B cell (primary cell): ENCODE measurements around the gene ADCY2.

Experiments used
- EZH2 ChIP-seq: IDR thresholded peaks from 2 replicates; pipeline ENCODE4 v1.6.1; 2012; ENCODE audit warnings: borderline replicate concordance, low read depth, mild to moderate bottlenecking, moderate library complexity, low read length; ENCODE audit not compliant: insufficient read depth, poor library complexity, severe bottlenecking
- TF ChIP-seq, protein P1 (sequence below): fragments of 200-600 bp; IDR thresholded peaks from one replicate; pipeline ENCODE4 v1.8.0; 2022; ENCODE audit warnings: antibody characterized with exemption, mild to moderate bottlenecking

DNA sequence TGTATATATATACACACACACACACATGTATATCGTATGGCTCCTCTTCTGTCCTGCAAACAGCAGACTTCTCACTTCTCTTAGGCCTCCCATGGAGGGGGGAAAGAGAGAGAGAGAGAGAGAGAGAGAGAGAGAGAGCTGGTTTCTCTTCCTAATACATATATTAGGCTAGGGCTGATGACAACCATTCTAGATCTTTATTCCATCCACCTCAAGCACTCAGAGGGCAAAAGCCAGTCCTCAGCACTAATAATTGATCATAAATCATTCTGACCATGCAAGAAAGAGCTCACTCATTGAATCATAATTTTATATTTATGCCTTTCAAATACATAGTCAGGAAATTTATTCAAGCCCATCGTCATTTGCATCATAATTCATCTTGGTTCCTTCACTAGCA, 408.0 kb downstream of the ADCY2 start:
- TF ChIP-seq, protein P1, sequence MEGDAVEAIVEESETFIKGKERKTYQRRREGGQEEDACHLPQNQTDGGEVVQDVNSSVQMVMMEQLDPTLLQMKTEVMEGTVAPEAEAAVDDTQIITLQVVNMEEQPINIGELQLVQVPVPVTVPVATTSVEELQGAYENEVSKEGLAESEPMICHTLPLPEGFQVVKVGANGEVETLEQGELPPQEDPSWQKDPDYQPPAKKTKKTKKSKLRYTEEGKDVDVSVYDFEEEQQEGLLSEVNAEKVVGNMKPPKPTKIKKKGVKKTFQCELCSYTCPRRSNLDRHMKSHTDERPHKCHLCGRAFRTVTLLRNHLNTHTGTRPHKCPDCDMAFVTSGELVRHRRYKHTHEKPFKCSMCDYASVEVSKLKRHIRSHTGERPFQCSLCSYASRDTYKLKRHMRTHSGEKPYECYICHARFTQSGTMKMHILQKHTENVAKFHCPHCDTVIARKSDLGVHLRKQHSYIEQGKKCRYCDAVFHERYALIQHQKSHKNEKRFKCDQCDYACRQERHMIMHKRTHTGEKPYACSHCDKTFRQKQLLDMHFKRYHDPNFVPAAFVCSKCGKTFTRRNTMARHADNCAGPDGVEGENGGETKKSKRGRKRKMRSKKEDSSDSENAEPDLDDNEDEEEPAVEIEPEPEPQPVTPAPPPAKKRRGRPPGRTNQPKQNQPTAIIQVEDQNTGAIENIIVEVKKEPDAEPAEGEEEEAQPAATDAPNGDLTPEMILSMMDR: no peak
- TF ChIP-seq EZH2: no peak
